ENCODE results near the gene RRP1.

The RRP1 gene

DNA sequence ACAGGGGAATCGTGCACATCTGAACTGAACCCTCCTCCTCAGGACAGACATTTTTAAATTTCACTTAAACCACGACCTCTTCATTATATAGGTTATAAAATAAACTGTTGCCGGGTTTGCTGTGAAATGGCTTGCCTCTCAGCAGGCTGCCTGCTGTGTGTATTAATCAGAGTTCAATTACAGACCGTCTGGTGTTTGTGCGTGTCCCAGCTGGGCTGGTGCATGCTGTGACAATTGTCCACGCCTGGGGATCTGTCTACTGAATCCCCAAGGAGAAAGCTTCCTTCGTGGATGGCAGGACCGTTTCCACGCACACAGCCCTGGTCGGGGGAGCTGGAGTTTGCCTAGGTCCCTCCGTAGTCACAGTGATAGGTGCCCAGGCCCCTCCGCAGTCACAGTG lies 62.2 kb downstream of the RRP1 start:
- Histone ChIP-seq H3K79me2 (ENCODE audit: insufficient read depth, low read length) (no peaks in the 10 kb centered on the region), H3K27ac (ENCODE audit: low read depth, low read length) (no peak overlapping the region), H3K4me2 (ENCODE audit: low read depth, low read length, poor library complexity, severe bottlenecking) (no peak overlapping the region), H3F3A (ENCODE audit: insufficient read depth) (no peaks in the 10 kb centered on the region), H4K20me1 (ENCODE audit: low read depth, low read length) (no peaks in the 10 kb centered on the region), H3K36me3 (ENCODE audit: low read length) (no peaks in the 10 kb centered on the region), H2AFZ (ENCODE audit: low read depth, low read length, severe bottlenecking) (no peak overlapping the region), H3K4me3 (ENCODE audit: insufficient read depth, low read length, poor library complexity, severe bottlenecking) (no peak overlapping the region), H3K9me3 (ENCODE audit: insufficient read depth, low read length) (no peaks in the 10 kb centered on the region), H3K9ac (ENCODE audit: low read length) (no peak overlapping the region), H3K27me3 (ENCODE audit: low read length) (peaks cover 3% of the 10 kb centered on the region; the same call in 1 of the 2 replicates), H3K9me2 (replicated peaks; ENCODE audit: insufficient read depth, low read length) (no peaks in the 10 kb centered on the region)
- TF ChIP-seq EZH2phosphoT487 (conservative IDR thresholded peaks at IDR 0.05; ENCODE audit: low read length): no peak
- TF ChIP-seq, protein P1, sequence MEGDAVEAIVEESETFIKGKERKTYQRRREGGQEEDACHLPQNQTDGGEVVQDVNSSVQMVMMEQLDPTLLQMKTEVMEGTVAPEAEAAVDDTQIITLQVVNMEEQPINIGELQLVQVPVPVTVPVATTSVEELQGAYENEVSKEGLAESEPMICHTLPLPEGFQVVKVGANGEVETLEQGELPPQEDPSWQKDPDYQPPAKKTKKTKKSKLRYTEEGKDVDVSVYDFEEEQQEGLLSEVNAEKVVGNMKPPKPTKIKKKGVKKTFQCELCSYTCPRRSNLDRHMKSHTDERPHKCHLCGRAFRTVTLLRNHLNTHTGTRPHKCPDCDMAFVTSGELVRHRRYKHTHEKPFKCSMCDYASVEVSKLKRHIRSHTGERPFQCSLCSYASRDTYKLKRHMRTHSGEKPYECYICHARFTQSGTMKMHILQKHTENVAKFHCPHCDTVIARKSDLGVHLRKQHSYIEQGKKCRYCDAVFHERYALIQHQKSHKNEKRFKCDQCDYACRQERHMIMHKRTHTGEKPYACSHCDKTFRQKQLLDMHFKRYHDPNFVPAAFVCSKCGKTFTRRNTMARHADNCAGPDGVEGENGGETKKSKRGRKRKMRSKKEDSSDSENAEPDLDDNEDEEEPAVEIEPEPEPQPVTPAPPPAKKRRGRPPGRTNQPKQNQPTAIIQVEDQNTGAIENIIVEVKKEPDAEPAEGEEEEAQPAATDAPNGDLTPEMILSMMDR (IDR thresholded peaks at IDR 0.05; ENCODE audit: insufficient read depth, low read length, poor library complexity, severe bottlenecking): no peak

DNA sequence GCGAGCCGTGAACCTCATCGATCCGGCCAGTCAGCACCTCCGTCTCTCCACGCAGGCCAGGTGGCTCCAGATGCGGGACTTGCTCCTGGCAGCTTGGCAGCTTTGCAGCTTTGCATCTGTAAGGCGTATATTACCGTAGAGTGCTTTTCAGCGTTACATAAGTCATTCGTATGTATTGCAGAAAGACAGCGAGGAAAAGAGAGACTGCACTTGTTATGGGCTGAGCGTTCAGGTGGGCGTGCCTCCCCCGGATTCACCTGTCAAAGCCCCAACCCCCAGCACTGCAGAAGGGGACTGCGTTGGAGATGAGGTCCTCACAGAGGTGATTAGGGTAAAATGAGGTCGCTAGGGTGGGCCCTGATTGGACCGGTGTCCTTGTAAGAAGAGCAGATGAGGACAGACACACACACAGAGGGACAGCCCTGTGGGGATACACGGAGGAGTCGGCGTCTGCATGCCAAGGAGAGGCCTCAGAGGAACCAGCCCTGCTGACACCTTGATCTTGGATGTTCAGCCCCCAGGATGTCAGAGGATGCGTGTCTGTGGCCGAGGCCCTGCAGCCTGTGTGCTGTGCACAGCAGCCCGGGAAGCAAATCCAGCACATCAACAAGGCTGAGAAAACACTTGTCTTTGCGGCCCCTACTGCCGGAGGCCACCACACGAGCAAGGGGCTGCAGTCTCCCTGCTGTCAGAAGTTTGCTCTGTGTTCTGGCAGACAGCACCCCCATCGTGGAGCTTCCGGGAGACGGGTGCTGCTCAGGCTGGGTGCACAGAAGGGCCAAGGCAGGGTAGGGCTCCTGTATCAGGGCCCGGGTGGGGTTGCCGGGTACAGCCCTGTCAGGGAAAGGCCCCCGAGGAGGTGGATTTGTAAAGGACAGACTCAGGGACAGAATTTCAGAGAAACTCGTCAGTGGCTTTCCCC lies 64.7 kb downstream of the RRP1 start:
- Histone ChIP-seq H2AFZ (ENCODE audit: low read depth, low read length, severe bottlenecking) (no peak overlapping the region), H3K27ac (ENCODE audit: low read depth, low read length) (no peak overlapping the region), H3K79me2 (ENCODE audit: insufficient read depth, low read length) (no peaks in the 10 kb centered on the region), H3K36me3 (ENCODE audit: low read length) (no peaks in the 10 kb centered on the region), H3K9me2 (replicated peaks; ENCODE audit: insufficient read depth, low read length) (no peaks in the 10 kb centered on the region), H3K4me2 (ENCODE audit: low read depth, low read length, poor library complexity, severe bottlenecking) (no peak overlapping the region), H3K9ac (ENCODE audit: low read length) (no peak overlapping the region), H3K27me3 (ENCODE audit: low read length) (no peaks in the 10 kb centered on the region), H4K20me1 (ENCODE audit: low read depth, low read length) (no peaks in the 10 kb centered on the region), H3F3A (ENCODE audit: insufficient read depth) (no peaks in the 10 kb centered on the region), H3K9me3 (ENCODE audit: insufficient read depth, low read length) (no peaks in the 10 kb centered on the region), H3K4me3 (ENCODE audit: insufficient read depth, low read length, poor library complexity, severe bottlenecking) (no peak overlapping the region)
- TF ChIP-seq, protein P1 (IDR thresholded peaks at IDR 0.05; ENCODE audit: insufficient read depth, low read length, poor library complexity, severe bottlenecking): no peak
- TF ChIP-seq EZH2phosphoT487 (conservative IDR thresholded peaks at IDR 0.05; ENCODE audit: low read length): no peak
